A673 (cell line): ENCODE measurements around the gene CYP4F12. TPM values are rescaled to one million over a fixed set of nuclear protein-coding genes. Genes with fewer than 3 reads are reported as not detected.

Experiments used
- BruUV-seq: library from RNA; stranded (reverse); fragments of 400-500 nt; replicated peaks from 2 replicates; lab custom pipeline; 2021; lab: Mats Ljungman, UMichigan
- CTCF ChIA-PET: fragments of 300-600 bp; sonication (Branson Sonifier 250); formaldehyde crosslinking; loops from one replicate; lab custom pipeline; 2022; ENCODE audit warnings: antibody characterized with exemption; lab: Charles Lee
- POLR2A ChIA-PET: fragments of 300-600 bp; sonication (Branson Sonifier 250); formaldehyde crosslinking; loops from one replicate; lab custom pipeline; 2022; ENCODE audit warnings: antibody characterized with exemption; ENCODE audit not compliant: low non-redundant PET; lab: Charles Lee
- DNase-seq: peaks from one replicate; pipeline ENCODE4 v3.0.0-alpha.2; 2015; ENCODE audit warnings: low spot score
- H3K27ac ChIP-seq: fragments of 200-600 bp; sonication (generic); 2 replicates; pipeline ENCODE4 v1.5.1; 2016; ENCODE audit warnings: mixed run types, low read depth, mild to moderate bottlenecking, mixed read lengths, antibody characterized with exemption, low read length; ENCODE audit not compliant: poor library complexity, severe bottlenecking
- H3K27me3 ChIP-seq: fragments of 200-600 bp; sonication (generic); replicated peaks from 2 replicates; pipeline ENCODE4 v1.6.1; 2017; ENCODE audit warnings: mixed run types, low read depth, mild to moderate bottlenecking, mixed read lengths, antibody characterized with exemption, low read length; ENCODE audit not compliant: insufficient read depth, poor library complexity
- H3K36me3 ChIP-seq: fragments of 200-600 bp; sonication (generic); 2 replicates; pipeline ENCODE4 v1.6.1; 2016; ENCODE audit warnings: mixed run types, mild to moderate bottlenecking, mixed read lengths, antibody characterized with exemption, low read length; ENCODE audit not compliant: insufficient read depth, poor library complexity, severe bottlenecking
- H3K4me1 ChIP-seq: fragments of 200-600 bp; sonication (generic); 2 replicates; pipeline ENCODE4 v1.6.1; 2017; ENCODE audit warnings: mixed run types, mild to moderate bottlenecking, mixed read lengths, antibody characterized with exemption, low read length; ENCODE audit not compliant: insufficient read depth, poor library complexity, severe bottlenecking
- H3K4me3 ChIP-seq: fragments of 200-600 bp; sonication (generic); 2 replicates; pipeline ENCODE4 v1.5.1; 2016; ENCODE audit warnings: low read depth, mixed run types, mild to moderate bottlenecking, mixed read lengths, low read length; ENCODE audit not compliant: poor library complexity, severe bottlenecking
- H3K9me3 ChIP-seq: fragments of 200-600 bp; sonication (generic); 2 replicates; pipeline ENCODE4 v1.6.1; 2016; ENCODE audit warnings: mixed run types, low read depth, mild to moderate bottlenecking, mixed read lengths, antibody characterized with exemption, low read length; ENCODE audit not compliant: poor library complexity, severe bottlenecking
- CTCF ChIP-seq: fragments of 300-800, 200-600 bp; sonication (generic); conservative IDR thresholded peaks from 2 replicates; pipeline ENCODE4 v1.5.1; 2017; ENCODE audit warnings: low read depth, mild to moderate bottlenecking, antibody characterized with exemption, low read length, moderate library complexity, mixed read lengths
- EZH2 ChIP-seq: fragments of 200-600 bp; sonication (generic); IDR thresholded peaks from 2 replicates; pipeline ENCODE4 v1.6.1; 2017; ENCODE audit warnings: borderline replicate concordance, low read depth, mild to moderate bottlenecking, mixed read lengths, antibody characterized with exemption, low read length; ENCODE audit not compliant: poor library complexity, severe bottlenecking
- intact Hi-C: fragments of 100-400 bp; cut with micrococcal nuclease; formaldehyde crosslinking; loops from one replicate; pipeline ENCODE4 v1.10.0; 2022; ENCODE audit not compliant: unreplicated experiment
- total RNA-seq: library from RNA; stranded (reverse); gene quantifications from 2 replicates; pipeline ENCODE4 v1.2.3, GENCODE V29; 2021

Gene CYP4F12
- total RNA-seq, 1 experiment from 2014 or later = not detected

GRCh38 chr19:15722956-15723355, 50.1 kb downstream of the CYP4F12 start:
- peaks cover 22% of the 10 kb centered on the region for H3K27me3 ChIP-seq
- no peak for DNase-seq
- no peaks in the 10 kb centered on the region for H3K4me1 ChIP-seq
- intact Hi-C loops = no loop called here
- H3K4me3 ChIP-seq = no peak overlapping the region
- ChIA-PET POLR2A (no interaction called here), CTCF (no interaction called here)
- no peaks in the 10 kb centered on the region for H3K36me3 ChIP-seq
- H3K27ac ChIP-seq = no peak overlapping the region
- TF ChIP-seq CTCF = no peak
- TF ChIP-seq EZH2 = no peak
- BruUV-seq = no TSS peak
- H3K9me3 ChIP-seq = no peaks in the 10 kb centered on the region

GRCh38 chr19:15727724-15728123, 54.8 kb downstream of the CYP4F12 start, which contains the start of gene OR10H2:
TSS of gene OR10H2 (plus strand) at chr19:15728024. CDS start at chr19:15728044, 20 bp downstream.
- Histone ChIP-seq H3K27me3 (peaks cover 11% of the 10 kb centered on the region), H3K27ac (no peak within 1 kb of the TSS), H3K4me1 (no peaks in the 10 kb centered on the region), H3K4me3 (no peak within 1 kb of the TSS), H3K9me3 (no peaks in the 10 kb centered on the region), H3K36me3 (no peaks in the 10 kb centered on the region)
- CTCF ChIA-PET = no interaction called here
- intact Hi-C loops = no loop called here
- POLR2A ChIA-PET = no interaction called here
- no TSS peak for BruUV-seq
- no peak for DNase-seq
- no peak for TF ChIP-seq EZH2
- no peak for TF ChIP-seq CTCF

GRCh38 chr19:15730538-15730937, 57.7 kb downstream of the CYP4F12 start:
- POLR2A ChIA-PET = no interaction called here
- no peak overlapping the region for H3K27ac ChIP-seq
- no peaks in the 10 kb centered on the region for H3K4me1 ChIP-seq
- H3K4me3 ChIP-seq = no peak overlapping the region
- H3K36me3 ChIP-seq = no peaks in the 10 kb centered on the region
- BruUV-seq = no TSS peak
- no peaks in the 10 kb centered on the region for H3K9me3 ChIP-seq
- intact Hi-C loops = no loop called here
- no peak for TF ChIP-seq CTCF
- no peak for TF ChIP-seq EZH2
- CTCF ChIA-PET = no interaction called here
- peaks cover 26% of the 10 kb centered on the region for H3K27me3 ChIP-seq
- DNase-seq = no peak
